Gastrocnemius medialis (tissue), 4 donors: ENCODE results near the gene KCNK18. TPM values are rescaled to one million over a fixed set of nuclear protein-coding genes. Genes with fewer than 3 reads are reported as not detected.

Experiments
- ATAC-seq, 2 donors: fragments of 150-250 bp; one replicate each; pipeline ENCODE4 v1.9.1; 2016
- DNase-seq, 2 donors: peaks; one replicate each; pipeline ENCODE4 v3.0.0-alpha.2; 2019
- H3K27ac ChIP-seq, 4 donors: fragments of 200-600 bp; sonication (generic); 1 replicate in 1 of 4; 2 replicates in 3 of 4; pipeline ENCODE4 v1.5.1; 2016 to 2018; ENCODE audit warnings: mild to moderate bottlenecking in 2 of 4, moderate library complexity in 1 of 4
- H3K27me3 ChIP-seq, 3 donors: fragments of 200-600 bp; sonication (generic) in 2 of 3; 1 replicate in 1 of 3; 2 replicates in 2 of 3; pipeline versions ENCODE4 v1.5.1 to v1.6.0; 2016 to 2019; ENCODE audit warnings: mild to moderate bottlenecking in 1 of 3, moderate library complexity in 1 of 3
- H3K36me3 ChIP-seq, 2 donors: fragments of 200-600 bp; sonication (generic) in 1 of 2; one replicate each; pipeline ENCODE4 v1.5.1; 2017 to 2018
- H3K4me1 ChIP-seq, 2 donors: fragments of 200-600 bp; sonication (generic) in 1 of 2; one replicate each; pipeline ENCODE4 v1.5.1; 2016 to 2017; ENCODE audit warnings: mild to moderate bottlenecking in 2 of 2
- H3K4me3 ChIP-seq, 4 donors: fragments of 200-600 bp; sonication (generic) in 3 of 4; 1 replicate in 1 of 4; 2 replicates in 3 of 4; pipeline ENCODE4 v1.5.1; 2016 to 2019; ENCODE audit warnings: mild to moderate bottlenecking in 2 of 4
- H3K9me3 ChIP-seq, 3 donors: fragments of 200-600 bp; sonication (generic) in 2 of 3; 1 replicate in 1 of 3; 2 replicates in 2 of 3; pipeline ENCODE4 v1.5.1; 2016 to 2019
- POLR2A ChIP-seq, 2 donors: fragments of 450-650 bp; IDR thresholded peaks; one replicate each; pipeline ENCODE4 v1.6.1; 2017; ENCODE audit warnings: antibody characterized with exemption in 2 of 2, mild to moderate bottlenecking in 2 of 2, moderate library complexity in 2 of 2
- in situ Hi-C, 4 donors: fragments of 200-750 bp; cut with MboI; loops; one replicate each; pipeline versions ENCODE4 v1.15.0 to v1.8.0; 2017; ENCODE audit warnings: low sequenced_read_pairs in 4 of 4
- intact Hi-C: fragments of 100-400 bp; cut with DNase I; formaldehyde crosslinking; loops from one replicate; pipeline ENCODE4 v1.15.1; 2023; ENCODE audit warnings: low total_unique reads
- total RNA-seq, 4 donors: library from RNA; depleted of rRNA; stranded (reverse); fragments of >200 nt; gene quantifications; one replicate each; pipeline versions ENCODE4 v1.1.0 to v1.2.3, GENCODE V29; 2016
- TF ChIP-seq, protein P1 (sequence below), 5 experiments: fragments of 450-650 bp in 3 of 5; fragments of 200-600 bp in 2 of 5; sonication (generic) in 2 of 5; IDR thresholded peaks in 4 of 5; conservative IDR thresholded peaks in 1 of 5; 1 replicate in 4 of 5; 2 replicates in 1 of 5; pipeline ENCODE4 v1.5.1; 2016 to 2019; ENCODE audit warnings: antibody characterized with exemption in 5 of 5, mild to moderate bottlenecking in 3 of 5, moderate library complexity in 3 of 5

The KCNK18 gene
- total RNA-seq, 4 donors from 2014 or later: not detected

DNA sequence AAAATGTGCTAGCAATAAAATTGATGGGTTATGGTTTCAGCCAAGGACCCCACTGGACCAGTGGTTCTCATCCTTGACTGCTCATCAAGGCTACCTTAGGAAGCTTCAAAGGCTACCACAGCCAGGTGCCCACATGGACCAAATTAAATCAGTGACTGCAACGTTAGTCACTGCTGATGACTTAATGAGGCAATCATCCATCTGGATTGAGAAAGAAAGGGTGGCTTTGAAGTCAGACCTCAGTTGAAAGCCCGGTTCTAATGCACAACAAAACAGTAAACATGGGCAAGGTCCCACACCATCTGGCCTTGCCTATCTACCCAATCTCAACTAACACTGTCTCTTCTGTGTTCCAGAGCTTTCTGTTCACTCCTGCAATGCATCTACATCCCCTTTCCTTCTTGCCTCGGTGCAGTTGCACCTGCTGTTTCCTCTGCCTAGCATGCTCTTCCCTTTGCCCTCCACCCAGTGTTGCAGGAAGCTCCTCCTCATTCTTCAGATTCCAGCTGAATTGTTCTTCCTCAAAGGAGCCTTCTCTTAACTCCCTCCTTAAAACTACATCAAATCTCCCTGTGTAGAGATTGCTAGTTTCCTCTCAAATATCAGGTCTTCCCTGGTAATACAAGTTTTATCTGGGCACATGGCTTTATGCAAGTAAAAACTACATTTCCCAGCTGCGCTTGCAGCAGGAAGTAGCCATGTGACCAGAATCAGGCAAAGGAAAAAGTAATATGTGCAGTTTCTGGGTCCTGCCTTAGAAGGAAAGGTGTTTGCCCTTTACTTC is 10.3 kb upstream of the KCNK18 start:
- intact Hi-C loops (no loop called here), in situ Hi-C loops (no loop called here)
- Histone ChIP-seq H3K36me3 (no peaks in the 10 kb centered on the region), H3K9me3 (no peaks in the 10 kb centered on the region), H3K27ac (no peak overlapping the region), H3K27me3 (no peaks in the 10 kb centered on the region), H3K4me1 (no peaks in the 10 kb centered on the region), H3K4me3 (no peak overlapping the region)
- TF ChIP-seq POLR2A (IDR thresholded peaks at IDR 0.05): no peak
- TF ChIP-seq, protein P1, sequence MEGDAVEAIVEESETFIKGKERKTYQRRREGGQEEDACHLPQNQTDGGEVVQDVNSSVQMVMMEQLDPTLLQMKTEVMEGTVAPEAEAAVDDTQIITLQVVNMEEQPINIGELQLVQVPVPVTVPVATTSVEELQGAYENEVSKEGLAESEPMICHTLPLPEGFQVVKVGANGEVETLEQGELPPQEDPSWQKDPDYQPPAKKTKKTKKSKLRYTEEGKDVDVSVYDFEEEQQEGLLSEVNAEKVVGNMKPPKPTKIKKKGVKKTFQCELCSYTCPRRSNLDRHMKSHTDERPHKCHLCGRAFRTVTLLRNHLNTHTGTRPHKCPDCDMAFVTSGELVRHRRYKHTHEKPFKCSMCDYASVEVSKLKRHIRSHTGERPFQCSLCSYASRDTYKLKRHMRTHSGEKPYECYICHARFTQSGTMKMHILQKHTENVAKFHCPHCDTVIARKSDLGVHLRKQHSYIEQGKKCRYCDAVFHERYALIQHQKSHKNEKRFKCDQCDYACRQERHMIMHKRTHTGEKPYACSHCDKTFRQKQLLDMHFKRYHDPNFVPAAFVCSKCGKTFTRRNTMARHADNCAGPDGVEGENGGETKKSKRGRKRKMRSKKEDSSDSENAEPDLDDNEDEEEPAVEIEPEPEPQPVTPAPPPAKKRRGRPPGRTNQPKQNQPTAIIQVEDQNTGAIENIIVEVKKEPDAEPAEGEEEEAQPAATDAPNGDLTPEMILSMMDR (IDR thresholded peaks at IDR 0.05 in 4 of 5, conservative IDR thresholded peaks at IDR 0.05 in 1 of 5): no peak
- ATAC-seq: no peak
- no peak for DNase-seq

DNA sequence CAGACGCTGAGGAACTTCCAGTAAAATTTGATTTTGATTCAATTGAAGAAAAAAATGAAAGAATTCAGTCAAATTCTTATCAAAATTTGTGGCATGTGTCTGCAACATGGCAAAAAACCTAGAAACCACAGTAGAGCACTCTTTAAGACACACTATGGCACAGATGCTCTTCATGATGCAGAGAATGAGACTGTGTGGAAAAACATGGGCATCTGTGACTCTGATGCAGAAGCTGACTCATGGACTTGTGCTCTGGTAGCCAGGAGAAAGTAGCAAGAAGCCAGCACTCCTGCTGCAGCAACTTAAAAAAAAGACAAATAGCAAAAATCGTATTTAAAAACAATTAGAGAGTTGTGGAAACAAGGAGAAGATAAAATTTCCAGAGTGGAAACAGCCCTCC is 8.9 kb upstream of the KCNK18 start:
- in situ Hi-C loops (no loop called here), intact Hi-C loops (no loop called here)
- DNase-seq (no peak), ATAC-seq (no peak)
- Histone ChIP-seq H3K4me3 (no peak overlapping the region), H3K9me3 (no peaks in the 10 kb centered on the region), H3K36me3 (no peaks in the 10 kb centered on the region), H3K27me3 (no peaks in the 10 kb centered on the region), H3K27ac (no peak overlapping the region), H3K4me1 (no peaks in the 10 kb centered on the region)
- TF ChIP-seq, protein P1 (IDR thresholded peaks at IDR 0.05 in 4 of 5, conservative IDR thresholded peaks at IDR 0.05 in 1 of 5): no peak
- no peak for TF ChIP-seq POLR2A (IDR thresholded peaks at IDR 0.05)

DNA sequence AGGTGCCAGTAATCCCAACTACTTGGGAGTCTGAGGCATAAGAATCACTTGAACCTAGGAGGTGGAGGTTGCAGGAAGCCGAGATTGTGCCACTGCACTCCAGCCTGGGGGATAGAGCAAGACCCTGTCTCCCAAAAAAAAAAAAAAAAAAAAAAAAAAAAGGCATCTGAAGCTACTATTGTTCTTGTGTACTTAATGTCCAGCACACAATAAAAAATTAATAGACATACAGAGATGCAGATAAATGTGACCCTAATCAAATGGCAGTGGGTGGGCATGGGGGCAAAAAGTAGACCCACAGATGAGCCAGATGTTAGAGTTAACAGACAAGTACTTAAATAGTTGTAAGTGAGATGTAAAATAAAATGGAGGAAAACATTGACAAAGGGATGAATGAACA is 7.7 kb upstream of the KCNK18 start:
- Histone ChIP-seq H3K4me3 (no peak overlapping the region), H3K36me3 (no peaks in the 10 kb centered on the region), H3K27me3 (peaks cover 0 to 2% (median 0%) of the 10 kb centered on the region in 3 donors), H3K9me3 (no peaks in the 10 kb centered on the region), H3K4me1 (no peaks in the 10 kb centered on the region), H3K27ac (no peak overlapping the region)
- no peak for TF ChIP-seq POLR2A (IDR thresholded peaks at IDR 0.05)
- TF ChIP-seq, protein P1 (IDR thresholded peaks at IDR 0.05 in 4 of 5, conservative IDR thresholded peaks at IDR 0.05 in 1 of 5): no peak
- in situ Hi-C loops (no loop called here), intact Hi-C loops (no loop called here)
- ATAC-seq: no peak
- no peak for DNase-seq

DNA sequence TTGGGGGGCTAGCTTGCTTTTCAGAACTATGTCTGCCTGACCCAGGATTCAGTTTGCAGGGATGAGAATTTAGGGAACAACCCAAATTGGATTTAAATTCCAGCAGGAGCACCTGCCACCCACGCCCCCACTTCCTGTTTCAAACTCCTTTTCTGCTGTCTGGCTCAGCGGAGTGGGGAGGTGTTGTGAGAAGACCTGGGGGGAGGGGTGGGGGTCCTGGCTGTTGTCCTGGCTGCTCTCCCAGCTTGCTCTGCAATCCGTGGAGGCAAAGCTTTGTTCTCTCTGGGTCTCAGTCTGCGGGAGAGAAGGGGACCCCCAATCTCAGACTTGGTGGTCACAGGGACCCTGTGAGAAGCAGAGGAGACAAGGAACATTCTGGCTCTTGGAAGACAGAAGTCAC is 799 bp downstream of the KCNK18 start:
- peaks cover 0 to 3% (median 0%) of the 10 kb centered on the region in 3 donors for H3K27me3 ChIP-seq
- DNase-seq (no peak), ATAC-seq (no peak)
- TF ChIP-seq, protein P1 (IDR thresholded peaks at IDR 0.05 in 4 of 5, conservative IDR thresholded peaks at IDR 0.05 in 1 of 5): no peak
- no peak for TF ChIP-seq POLR2A (IDR thresholded peaks at IDR 0.05)
- in situ Hi-C loops (no loop called here), intact Hi-C loops (no loop called here)
- H3K9me3 ChIP-seq: no peaks in the 10 kb centered on the region
- H3K4me1 ChIP-seq: no peaks in the 10 kb centered on the region
- H3K27ac ChIP-seq: no peak overlapping the region
- no peaks in the 10 kb centered on the region for H3K36me3 ChIP-seq
- no peak overlapping the region for H3K4me3 ChIP-seq
